ENCODE data around the gene PRX. TPM values are rescaled to one million over a fixed set of nuclear protein-coding genes. Genes with fewer than 3 reads are reported as not detected.

PRX gene, protein sequence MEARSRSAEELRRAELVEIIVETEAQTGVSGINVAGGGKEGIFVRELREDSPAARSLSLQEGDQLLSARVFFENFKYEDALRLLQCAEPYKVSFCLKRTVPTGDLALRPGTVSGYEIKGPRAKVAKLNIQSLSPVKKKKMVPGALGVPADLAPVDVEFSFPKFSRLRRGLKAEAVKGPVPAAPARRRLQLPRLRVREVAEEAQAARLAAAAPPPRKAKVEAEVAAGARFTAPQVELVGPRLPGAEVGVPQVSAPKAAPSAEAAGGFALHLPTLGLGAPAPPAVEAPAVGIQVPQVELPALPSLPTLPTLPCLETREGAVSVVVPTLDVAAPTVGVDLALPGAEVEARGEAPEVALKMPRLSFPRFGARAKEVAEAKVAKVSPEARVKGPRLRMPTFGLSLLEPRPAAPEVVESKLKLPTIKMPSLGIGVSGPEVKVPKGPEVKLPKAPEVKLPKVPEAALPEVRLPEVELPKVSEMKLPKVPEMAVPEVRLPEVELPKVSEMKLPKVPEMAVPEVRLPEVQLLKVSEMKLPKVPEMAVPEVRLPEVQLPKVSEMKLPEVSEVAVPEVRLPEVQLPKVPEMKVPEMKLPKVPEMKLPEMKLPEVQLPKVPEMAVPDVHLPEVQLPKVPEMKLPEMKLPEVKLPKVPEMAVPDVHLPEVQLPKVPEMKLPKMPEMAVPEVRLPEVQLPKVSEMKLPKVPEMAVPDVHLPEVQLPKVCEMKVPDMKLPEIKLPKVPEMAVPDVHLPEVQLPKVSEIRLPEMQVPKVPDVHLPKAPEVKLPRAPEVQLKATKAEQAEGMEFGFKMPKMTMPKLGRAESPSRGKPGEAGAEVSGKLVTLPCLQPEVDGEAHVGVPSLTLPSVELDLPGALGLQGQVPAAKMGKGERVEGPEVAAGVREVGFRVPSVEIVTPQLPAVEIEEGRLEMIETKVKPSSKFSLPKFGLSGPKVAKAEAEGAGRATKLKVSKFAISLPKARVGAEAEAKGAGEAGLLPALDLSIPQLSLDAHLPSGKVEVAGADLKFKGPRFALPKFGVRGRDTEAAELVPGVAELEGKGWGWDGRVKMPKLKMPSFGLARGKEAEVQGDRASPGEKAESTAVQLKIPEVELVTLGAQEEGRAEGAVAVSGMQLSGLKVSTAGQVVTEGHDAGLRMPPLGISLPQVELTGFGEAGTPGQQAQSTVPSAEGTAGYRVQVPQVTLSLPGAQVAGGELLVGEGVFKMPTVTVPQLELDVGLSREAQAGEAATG (N-terminal part only)
- polyA plus RNA-seq (2013, experiment 1 of 2; ENCODE audit: insufficient read length): 3.7 TPM
- 4.2 TPM for polyA plus RNA-seq (2013, experiment 2 of 2; ENCODE audit: insufficient read length)

- no peak for DNase-seq
These were observed at the start of gene PRX for GRCh38 chr19:40413291-40413845. Gene PRX, minus strand, starts transcription at chr19:40413378. Its CDS starts 5,446 bp downstream, at chr19:40407932.

- DNase-seq: no peak
These were observed 48.6 kb upstream of the PRX start for GRCh38 chr19:40461669-40462221.

- no peak for DNase-seq
These were observed 47.0 kb upstream of the PRX start for GRCh38 chr19:40460185-40460584.

GRCh38 chr19:40458597-40458974 lies 45.4 kb upstream of the PRX start:
- DNase-seq: no peak

- DNase-seq: no peak
These were observed 44.9 kb upstream of the PRX start for GRCh38 chr19:40457953-40458596.

DNA sequence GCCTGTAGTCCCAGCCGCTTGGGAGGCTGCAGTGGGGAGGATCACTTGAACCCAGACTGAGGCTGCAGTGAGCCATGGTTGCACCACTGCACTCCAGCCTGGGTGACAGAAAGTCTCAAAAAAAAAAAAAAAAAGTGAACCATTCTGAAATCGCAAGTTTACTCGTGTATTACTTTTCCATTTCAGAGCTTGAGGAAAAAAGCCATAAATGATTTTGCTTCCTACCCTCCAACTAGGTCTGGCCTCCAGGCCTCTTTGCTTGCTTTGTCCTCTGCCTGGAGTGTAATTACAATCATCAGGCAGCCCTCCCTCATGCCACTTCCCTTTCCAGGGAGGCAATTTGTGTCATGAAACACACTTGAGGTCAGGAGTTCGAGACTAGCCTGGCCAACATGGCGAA lies 43.9 kb upstream of the PRX start:
- DNase-seq: no peak

DNA sequence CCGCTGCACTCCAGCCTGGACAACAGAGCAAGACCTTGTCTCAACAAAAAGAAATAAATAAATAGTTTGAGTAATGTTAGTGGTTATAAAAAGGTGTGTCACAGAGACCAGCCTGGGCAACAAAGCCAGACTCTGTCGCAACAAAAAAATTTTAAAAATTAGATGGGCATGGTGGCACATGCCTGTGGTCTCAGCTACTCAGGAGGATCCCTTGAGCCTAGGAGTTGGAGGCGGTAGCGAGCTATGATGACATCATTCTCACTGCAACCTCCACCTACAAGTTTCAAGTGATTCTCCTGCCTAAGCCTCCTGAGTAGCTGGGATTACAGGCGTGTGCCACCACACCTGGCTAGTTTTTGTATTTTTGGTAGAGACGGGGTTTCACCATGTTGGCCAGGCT lies 40.8 kb upstream of the PRX start:
- DNase-seq: peak; percentile 18

DNA sequence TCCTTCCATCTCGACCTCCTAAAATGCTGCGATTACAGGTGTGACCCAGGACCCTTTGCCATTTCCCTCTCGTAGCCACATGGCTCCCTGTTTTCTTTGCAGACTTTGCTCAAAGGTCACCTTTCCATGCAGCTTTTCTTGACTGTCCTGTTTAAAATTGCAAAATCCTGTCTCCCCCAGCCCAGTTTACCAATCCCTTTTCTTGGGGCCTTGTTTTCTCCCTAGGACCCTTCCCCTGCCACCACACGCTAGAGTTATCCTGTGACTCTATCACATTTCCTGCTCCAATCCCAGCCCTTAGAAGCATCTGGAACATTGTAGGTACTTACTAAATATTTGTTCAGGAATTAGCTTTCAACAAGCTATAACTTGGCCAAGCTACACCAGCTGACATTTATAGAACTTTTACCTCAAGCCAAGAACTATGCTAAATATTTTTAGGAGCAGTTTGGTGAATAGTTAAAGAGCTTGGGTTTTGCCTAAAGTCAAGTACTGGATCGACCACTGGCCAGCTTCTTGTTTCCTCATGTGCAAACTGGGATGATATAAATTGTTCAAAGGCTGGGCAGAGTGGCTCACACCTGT lies 40.1 kb upstream of the PRX start:
- no peak for DNase-seq

GRCh38 chr19:40452016-40452415 lies 38.8 kb upstream of the PRX start:
- no peak for DNase-seq

DNA sequence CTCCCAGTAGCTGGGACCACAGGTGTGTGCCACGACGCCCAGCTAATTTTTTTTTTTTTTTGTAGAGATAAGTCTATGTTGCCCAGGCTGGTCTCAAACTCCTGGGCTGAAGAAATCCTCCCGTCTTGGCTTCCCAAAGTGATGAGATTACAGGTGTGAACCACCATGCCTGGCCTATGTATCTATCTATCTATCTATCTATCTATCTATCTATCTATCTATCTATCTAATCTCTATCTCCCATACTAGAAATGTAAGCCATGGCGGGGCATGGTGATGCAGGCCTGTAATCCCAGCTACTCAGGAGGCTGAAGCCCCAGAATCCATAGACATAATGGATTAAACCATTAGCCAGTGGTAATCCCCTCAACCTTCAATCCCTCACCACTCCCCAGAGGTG lies 37.5 kb upstream of the PRX start:
- no peak for DNase-seq

- DNase-seq: no peak
These were observed 36.3 kb upstream of the PRX start for GRCh38 chr19:40449506-40449905.

- no peak for DNase-seq
These were observed 33.1 kb upstream of the PRX start for GRCh38 chr19:40446263-40446784.

GRCh38 chr19:40445780-40446262 lies 32.6 kb upstream of the PRX start:
- no peak for DNase-seq

- no peak for DNase-seq
These were observed 31.7 kb upstream of the PRX start for GRCh38 chr19:40444825-40445312.

DNA sequence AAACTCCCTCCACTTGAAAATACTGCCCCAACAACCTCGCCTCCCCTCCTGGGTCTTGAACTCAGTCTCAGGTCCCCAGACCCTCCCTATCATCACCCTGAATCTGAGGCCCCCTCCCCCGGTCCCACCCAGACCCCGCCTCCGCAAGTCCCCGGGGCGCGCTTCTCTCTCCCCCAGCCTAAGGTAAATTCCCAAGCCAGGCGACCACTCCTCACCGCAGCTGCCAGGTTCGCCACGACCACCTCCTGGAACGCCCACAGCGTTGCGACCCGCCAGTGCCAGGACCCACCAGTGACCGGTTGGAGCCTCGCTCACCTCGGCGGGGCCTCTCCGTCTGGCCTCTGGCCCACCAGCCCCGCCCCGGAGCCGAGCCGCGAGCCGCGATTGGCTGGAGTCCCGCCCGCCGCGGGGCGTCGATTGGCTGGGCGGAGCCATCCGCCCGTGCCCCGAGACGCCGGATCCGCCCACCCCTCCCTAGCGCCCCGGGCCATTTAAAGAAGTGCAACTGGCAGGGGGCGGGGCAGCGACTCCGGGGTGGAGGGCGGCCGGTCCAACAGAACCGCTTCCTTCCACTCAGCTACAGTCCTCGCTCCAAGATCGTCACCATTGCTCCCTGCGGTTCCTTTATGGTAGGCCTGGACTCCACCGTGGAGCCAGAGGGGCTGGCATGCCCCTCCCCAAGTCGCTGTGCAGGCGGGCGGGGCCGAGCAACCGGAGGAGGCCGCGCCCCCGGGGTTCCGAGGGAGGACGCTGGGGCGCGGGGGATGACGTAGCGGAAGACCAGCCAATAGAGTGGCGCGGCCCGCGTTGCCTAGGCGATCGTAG lies 31.0 kb upstream of the PRX start, which contains the start of gene SERTAD3:
TSS of gene SERTAD3 (minus strand) at position 336 of the 825 bp plus-strand sequence. CDS start 2,255 bp downstream, outside the sequence.
- DNase-seq: peak; percentile 96

GRCh38 chr19:40443131-40443999 lies 30.2 kb upstream of the PRX start:
- peak; percentile 100 for DNase-seq

DNA sequence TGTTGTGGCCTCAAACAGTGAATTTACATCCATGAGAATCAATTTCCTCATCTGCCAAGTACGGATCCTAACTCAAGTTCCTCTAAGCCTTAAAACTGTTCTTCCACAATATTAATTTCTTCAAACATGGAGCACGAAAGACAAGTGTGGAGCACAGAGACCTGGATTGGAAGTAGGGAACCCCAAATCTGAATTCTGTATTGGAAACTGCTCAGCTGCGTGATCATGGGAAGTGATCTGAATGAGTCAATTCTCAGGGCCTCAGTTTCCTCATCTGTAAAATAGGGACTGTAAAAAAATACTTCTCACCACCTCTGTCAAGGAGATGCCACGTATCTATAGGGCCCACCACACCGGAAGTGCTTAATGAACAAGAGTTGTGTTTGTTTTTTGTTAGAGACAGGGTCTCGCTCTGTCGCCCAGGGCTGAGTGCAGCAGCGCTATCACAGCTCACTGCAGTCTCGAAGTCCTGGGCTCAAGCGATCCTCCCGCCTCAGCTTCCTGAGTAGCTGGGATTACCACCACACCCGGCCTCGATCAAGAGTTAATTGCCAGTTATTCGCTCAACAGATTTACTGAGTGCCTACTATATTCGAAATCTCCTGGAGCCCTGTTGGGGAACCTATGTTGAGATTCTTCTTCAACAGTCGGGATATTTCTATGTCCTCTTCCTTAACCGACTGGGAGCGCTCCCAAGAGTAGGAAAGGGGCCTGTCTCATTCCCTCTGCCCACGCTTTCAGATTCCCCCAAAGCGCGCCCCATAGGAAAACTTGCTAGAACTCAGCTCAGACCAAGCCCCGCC lies 29.4 kb upstream of the PRX start:
- no peak for DNase-seq

Measured in fibroblast of skin of abdomen (primary cell).